Measurements from ENCODE around the gene IST1. TPM values are rescaled to one million over a fixed set of nuclear protein-coding genes. Genes with fewer than 3 reads are reported as not detected.
A peak's percentile ranks its signal among the peaks of the same experiment; 100 is the strongest.

The IST1 gene
- total RNA-seq, 4 donors from 2014 or later = 172 to 301 (median 207) TPM

GRCh38 chr16:71880176-71880575 is 15.2 kb upstream of the IST1 start:
- H3K36me3 ChIP-seq = no peaks in the 10 kb centered on the region
- no peak overlapping the region for H3K27ac ChIP-seq
- H3K27me3 ChIP-seq = no peaks in the 10 kb centered on the region
- intact Hi-C loops (cut with DNase I; ENCODE audit: low total_unique reads) = no loop called here
- H3K4me1 ChIP-seq = no peaks in the 10 kb centered on the region
- TF ChIP-seq POLR2A (IDR thresholded peaks at IDR 0.05) (no peak), CTCF (IDR thresholded peaks at IDR 0.05) (no peak)
- DNase-seq = no peak
- H3K4me3 ChIP-seq = no peak overlapping the region
- no peaks in the 10 kb centered on the region for H3K9me3 ChIP-seq

- intact Hi-C loops (cut with DNase I; ENCODE audit: low total_unique reads) = no loop called here
- DNase-seq = peak; percentile 41 to 71
- H3K27ac ChIP-seq = peak overlapping the region; percentile 96 to 99
Measured at GRCh38 chr16:71882505-71883167, 12.7 kb upstream of the IST1 start.

GRCh38 chr16:71883168-71883848 is 12.0 kb upstream of the IST1 start:
- DNase-seq = peak; percentile 40 to 46
- Histone ChIP-seq H3K4me3 (peak overlapping the region; percentile 85 to 95), H3K27me3 (no peaks in the 10 kb centered on the region), H3K4me1 (no peaks in the 10 kb centered on the region), H3K9me3 (no peaks in the 10 kb centered on the region), H3K27ac (peak overlapping the region; percentile 96 to 99), H3K36me3 (no peaks in the 10 kb centered on the region)
- intact Hi-C loops (cut with DNase I; ENCODE audit: low total_unique reads) = no loop called here
- TF ChIP-seq POLR2A (IDR thresholded peaks at IDR 0.05) (no peak), CTCF (IDR thresholded peaks at IDR 0.05) (peak in 2 of 4 experiments; percentile 20 to 48)

More at GRCh38 chr16:71882505-71883167, 12.7 kb upstream of the IST1 start:
- H3K27me3 ChIP-seq = no peaks in the 10 kb centered on the region
- no peaks in the 10 kb centered on the region for H3K9me3 ChIP-seq
- no peak for TF ChIP-seq POLR2A (IDR thresholded peaks at IDR 0.05)
- TF ChIP-seq CTCF (IDR thresholded peaks at IDR 0.05) = peak; percentile 76 to 95 (median 84)
- no peaks in the 10 kb centered on the region for H3K4me1 ChIP-seq
- H3K36me3 ChIP-seq = no peaks in the 10 kb centered on the region
- peak overlapping the region; percentile 85 to 95 for H3K4me3 ChIP-seq

GRCh38 chr16:71883849-71884638 is 11.3 kb upstream of the IST1 start, which contains the start of gene ZNF821:
Gene ZNF821, minus strand, starts transcription at chr16:71884182. Its CDS starts 4,236 bp downstream, at chr16:71879946.
- no peaks in the 10 kb centered on the region for H3K36me3 ChIP-seq
- H3K4me1 ChIP-seq = no peaks in the 10 kb centered on the region
- TF ChIP-seq CTCF (IDR thresholded peaks at IDR 0.05) (peak in 2 of 4 experiments; percentile 28 to 46), POLR2A (IDR thresholded peaks at IDR 0.05) (peak in 1 of 2 donors; percentile 52)
- intact Hi-C loops (cut with DNase I; ENCODE audit: low total_unique reads) = no loop called here
- peak within 1 kb of the TSS; percentile 85 to 95 for H3K4me3 ChIP-seq
- peak within 1 kb of the TSS; percentile 96 to 99 for H3K27ac ChIP-seq
- H3K27me3 ChIP-seq = no peaks in the 10 kb centered on the region
- peak; percentile 80 to 82 for DNase-seq
- H3K9me3 ChIP-seq = no peaks in the 10 kb centered on the region
